Stimulated activated CD4-positive, alpha-beta T cell treated with anti-CD3 and anti-CD28 coated beads, Interleukin-1b, Interleukin-23, amount 100 ng/mL, for 24 hours (primary cell): ENCODE results near the gene ORC5.
"Not testable (repeated sequence)": the region's sequence is repeated elsewhere in the genome, so short reads cannot be mapped to it uniquely, and the experiment has no call there.

Experiments
- DNase-seq, 4 experiments: peaks; one replicate each; pipeline ENCODE4 v3.0.0-alpha.2; 2020; ENCODE audit warnings: low read depth in 4 of 4, low spot score in 1 of 4

ORC5 gene

DNA sequence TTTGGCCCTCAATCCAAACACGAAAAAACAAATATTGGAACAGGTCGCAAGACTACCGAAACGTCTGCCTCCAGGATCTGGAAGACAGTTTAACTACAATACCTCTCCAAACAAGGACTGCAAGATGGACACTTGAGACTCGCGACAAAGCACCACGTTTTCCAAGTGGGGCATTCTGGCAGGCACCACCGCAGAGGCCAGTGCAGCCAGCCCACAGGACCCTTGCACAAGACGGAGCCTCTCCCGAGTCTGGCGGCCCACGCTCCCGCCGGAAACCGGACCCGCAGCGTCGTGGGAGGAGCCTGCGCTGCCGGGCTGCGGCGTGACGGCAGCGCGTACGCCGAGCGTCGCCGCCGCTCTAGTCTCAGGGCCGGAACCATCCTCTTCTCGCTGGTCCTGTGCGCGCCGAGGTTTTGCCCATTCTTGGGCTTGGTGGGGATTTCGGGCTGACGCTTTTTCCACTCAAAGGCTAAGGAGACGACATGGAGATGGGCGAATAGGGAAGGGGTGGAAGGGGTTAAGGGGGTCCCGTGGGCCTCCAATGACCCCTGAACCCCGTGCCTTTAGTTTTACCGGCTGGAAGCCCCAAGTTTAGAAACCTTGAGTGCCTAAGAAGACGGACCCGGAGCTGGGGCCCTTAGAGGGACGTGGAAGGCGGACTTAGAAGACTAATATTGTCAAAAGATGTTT, at the start of gene ORC5:
ORC5 (minus strand) TSS at position 283 of the 690 bp plus-strand sequence; CDS start at position 174, 109 bp downstream.
- peak; percentile 52 to 66 (median 60) for DNase-seq

DNA sequence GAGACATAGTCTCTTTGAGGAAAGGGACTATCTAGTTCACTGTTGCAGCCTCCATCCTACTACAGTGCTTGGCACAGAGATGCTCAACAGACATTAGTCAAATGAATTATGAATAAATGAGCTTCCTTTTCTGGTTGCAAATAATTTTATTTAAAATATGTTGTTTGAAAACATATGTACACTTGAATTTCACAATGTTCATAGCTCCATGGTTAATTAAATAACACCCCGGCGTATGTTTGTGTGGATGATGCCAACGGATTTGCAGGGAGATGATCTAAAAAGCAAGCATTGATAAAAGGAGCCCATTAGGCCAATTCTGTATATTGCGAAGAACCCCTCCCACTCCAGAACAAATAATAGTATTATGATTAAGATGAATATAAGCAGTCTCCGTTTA, 47.8 kb upstream of the ORC5 start:
- DNase-seq: no peak

DNA sequence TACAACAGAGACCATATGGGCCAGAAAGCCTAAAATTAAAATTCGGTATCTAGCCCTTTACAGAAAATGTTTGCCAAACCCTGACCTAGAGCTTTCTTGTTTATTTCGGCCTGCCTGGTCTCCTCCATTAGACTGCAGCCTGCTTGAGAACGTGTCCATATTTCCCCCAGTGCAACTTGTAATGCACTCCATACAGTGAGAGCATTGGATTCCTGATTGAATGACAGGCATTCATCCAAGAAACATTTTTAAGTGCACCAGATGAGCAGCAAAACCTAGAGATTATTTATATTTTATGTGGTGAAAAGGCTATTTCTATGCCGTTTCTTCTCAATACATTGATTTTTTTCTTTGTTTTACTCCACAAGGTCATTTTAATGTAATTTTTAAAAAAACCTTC, 47.4 kb upstream of the ORC5 start:
- DNase-seq: no peak

DNA sequence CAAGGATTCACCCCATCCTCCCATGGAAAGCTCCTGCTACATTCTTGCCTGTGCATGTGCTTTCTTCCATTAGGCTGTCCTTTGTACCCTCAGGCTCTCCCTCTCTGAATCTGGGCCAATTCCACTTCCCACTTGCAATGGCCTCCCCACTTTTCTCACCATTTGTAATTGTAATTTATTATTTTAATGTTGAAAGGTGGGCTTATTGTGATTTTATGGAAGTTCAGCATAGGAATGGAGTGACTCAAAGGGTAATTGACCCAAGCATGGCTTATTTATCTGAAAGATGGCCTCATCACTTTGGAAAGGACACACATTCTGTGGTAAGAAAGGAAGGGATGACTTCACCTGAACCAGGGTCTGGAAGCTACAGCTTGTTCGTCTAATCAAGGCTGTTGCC, 46.9 kb upstream of the ORC5 start:
- DNase-seq: no peak

DNA sequence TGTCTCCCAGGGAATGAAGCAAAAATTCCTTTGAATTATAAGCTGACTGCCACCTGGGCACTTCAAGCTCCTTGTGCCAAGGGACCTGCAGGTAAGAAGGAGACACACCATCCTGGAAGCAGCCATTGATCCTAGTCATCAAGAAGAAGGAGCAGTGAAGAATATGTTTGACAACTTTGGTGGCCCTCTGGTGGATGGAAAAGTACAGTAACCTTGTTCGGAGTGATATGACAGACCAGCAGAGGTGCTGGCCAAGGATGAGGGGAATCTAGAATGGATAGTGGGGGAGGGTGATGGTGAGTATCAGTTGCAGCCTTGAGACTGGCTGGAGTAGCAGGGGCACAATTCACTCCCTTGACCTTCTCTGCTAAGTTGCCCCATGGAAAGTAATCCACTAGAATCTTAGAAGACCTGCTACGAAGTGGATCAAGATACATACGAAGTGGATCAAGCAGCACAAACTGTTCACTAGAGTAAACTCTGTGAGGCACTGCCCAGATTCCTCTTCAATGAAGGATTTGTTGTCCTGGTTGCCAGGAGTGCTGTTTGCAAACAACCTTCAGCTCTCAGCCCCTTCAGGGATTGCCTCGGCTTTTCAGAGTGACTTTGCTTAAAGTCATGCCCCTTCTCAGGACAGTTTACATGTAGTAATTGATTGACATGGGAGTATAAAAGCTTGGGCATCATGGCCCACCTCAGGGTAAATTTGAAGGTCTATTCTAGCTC, 44.8 kb upstream of the ORC5 start:
- DNase-seq: no peak

DNA sequence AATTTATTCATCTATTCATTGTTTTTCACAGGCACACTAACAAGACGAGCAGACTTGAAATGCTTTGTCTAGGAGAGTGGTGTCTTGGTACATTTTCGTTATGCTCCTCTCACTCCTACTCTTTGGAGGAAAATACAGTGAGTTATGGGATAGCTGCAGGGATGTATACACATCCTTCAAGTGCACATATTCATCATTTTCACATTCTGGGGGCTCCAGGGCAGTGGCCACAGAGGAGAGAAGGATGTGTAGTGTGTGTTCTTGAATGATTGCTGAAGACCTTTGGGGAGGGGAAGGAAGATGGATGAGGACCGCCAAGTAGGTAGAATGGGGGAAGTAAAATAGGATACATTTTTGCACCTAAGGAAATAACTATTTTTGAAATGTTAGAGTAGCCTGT, 34.8 kb upstream of the ORC5 start:
- no peak for DNase-seq

DNA sequence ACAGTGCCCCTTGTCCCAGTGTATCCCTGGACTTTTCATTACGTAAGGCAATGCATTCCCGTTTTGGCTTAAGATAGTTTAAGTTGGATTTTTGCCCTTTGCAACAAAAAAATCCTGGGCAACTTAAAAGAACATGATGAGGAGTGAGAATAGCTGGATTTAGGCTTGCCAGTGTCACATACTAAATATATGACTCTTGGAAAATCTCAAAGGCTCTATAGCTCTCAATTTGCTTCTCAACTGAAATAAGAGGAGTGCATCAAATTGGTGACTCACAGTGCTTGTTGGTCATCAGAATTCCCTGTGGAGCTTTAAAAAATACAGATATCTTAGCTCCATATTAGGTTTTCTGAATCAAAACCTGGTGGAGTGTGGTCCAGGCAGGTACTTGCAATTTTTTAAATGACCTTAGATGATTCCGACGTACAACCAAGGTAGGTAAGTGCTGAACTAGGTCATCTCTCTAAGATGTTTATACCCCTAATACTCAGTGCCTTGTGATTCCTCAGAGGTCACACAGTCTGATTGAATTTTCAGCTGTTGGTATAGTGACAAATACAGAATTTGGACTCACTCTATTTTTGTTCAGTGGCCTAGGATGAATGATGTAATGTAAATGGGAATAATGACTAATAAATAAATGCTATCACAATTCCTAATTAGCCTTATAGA, 33.9 kb upstream of the ORC5 start:
- DNase-seq: no peak

DNA sequence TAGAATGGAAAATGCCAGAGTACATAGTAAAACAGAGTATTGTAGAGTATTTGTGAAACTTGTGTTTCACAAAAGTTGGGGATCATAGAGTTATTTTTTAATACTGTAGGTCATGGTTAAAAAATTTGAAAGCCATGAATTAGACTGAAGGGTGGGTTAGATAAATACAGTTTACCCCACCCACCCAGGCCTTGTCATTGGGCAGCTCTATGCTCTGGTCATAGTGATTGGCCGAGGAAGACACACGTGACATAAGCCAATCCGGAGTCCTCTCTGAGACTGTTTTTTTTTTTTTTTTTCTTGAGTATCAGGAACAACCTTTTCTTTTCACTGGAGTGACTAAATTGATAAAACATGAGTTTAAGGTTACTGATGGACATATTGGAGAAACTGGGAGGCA, 33.3 kb upstream of the ORC5 start:
- no peak for DNase-seq

DNA sequence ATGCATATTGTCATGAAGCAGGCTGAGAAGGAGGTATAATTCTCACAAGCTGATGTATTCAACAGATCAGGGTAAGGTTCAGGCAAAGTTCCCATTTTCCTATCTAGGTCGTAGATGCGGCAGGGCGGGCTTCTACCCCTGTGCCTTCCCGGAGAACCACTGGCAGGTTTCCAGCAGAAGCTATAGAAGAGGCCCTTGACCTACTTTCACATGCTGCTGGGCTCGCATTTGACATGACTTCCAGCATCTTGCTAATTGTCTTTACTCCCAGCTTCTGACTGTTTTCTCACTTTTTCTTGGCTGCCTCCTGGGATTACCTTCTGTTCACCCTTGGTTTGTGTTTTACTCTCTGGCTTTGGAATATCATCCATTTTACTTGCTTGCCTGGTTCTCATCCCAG, 32.6 kb upstream of the ORC5 start:
- no peak for DNase-seq

DNA sequence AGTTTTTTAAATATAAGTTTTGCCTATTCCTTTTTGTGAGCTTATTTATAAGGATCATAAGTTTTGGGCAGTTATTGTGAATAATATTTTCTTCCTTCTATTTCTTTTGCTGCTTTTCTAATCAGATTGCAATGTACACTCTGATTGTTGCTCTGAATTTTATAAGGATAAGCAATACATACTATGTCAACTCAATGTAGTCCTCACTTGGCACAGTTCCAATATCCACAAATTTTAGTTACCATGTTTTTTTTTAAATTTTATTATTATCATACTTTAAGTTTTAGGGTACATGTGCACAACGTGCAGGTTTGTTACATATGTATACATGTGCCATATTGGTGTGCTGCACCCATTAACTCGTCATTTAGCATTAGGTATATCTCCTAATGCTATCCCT, 27.2 kb upstream of the ORC5 start:
- not testable (repeated sequence) for DNase-seq

DNA sequence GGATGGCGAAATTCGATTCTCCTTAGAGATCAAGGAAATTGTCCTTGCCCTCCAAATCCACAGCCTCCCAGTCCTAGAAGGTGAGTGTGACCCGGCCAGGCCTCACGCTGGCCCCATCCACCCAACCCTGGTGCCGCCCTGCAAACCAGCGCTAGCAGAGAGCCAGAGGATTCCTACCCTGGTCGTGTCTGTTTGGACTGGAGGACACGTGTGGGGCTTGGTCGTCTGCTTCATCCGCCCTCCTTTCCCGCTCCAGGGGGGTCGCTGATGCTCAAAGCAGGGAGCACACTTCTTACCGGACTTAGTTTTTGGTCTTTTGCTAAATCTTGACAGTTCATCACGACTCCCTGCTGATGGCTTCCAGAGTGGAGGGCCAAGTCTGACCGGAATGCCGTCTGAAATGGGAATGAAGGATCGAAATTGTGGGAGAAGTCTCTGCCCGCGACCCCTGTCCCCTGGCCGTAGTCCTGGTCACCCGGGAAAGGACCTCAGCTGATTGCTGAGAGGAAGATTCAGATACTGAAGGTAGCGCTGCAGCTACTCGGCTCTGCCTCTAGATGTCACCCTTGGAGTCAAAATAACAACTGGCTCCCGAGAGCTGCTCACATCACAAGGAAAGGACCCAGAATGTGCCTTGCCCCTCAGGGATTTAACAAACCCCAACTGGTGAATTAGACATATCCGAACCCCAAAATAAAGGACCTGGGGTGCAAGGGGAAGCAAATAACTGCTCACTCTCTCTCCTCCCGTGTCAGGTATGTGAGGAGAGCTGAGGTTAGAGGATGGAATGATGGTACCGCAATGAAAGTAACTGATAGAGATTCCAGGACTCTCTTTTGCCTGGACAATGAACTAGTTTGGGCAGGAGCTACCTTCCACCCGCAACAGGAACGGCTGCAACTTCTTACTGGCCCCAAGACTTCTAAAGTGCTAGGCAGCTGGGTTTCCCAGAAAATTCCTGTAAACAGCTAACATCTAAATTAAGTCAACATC, 23.5 kb upstream of the ORC5 start:
- peak in 2 of 4 experiments; percentile 4 to 18 for DNase-seq

DNA sequence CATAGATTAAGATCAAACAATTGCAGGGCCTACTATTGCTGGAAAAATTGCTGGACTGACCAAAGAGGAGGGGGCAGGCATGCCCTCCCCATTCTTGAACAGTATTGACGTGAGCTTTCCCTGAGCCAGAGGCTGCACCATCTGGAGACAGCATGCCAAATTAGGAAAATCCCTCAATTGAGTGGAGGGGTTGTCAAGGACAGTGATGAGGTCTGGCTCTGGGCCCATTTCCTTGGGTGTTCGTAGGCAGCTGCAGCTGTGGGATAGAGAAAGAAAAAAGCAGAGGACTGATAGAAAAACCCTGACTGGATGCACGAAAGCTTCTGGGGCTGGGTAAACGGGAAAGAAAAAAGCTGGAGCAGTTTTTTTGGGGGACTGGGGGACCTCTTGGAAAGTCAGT, 22.8 kb upstream of the ORC5 start:
- DNase-seq: no peak

DNA sequence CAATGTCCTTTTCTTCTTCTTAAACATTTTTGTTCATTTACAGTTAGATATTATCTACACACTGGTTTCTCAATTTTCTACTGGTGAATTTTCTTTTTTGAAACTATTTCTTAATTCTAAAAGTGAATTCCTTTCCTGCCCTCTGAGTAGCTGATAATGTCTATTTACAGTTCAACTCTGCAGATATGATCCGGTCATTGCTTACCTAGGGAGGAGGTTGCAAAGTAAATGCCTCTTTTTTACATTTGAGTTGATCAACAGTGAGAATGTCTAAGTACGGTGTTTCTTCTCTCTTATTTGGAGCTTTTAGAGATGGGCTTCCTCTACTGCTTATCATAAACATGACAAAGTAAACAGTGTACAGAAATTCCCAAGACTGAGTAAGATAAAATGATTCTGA, 20.6 kb upstream of the ORC5 start:
- no peak for DNase-seq

DNA sequence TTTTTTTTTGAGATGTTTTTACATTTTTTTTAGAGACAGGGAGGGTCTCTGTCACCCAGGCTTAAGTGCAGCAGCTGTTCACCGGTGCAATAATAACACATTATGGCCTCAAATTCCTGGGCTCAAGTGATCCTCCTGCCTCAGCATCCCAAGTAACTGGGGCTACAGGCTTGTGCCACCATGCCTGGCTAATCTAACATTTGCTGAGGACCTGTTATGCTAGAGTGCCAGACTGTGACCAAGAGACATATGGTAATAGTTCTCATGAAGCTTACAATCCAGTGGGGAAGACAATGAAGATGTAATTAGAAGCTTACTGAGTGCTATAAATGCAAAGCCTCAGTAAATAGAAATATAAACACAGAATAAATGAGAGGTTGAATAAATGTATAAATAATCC, 17.6 kb upstream of the ORC5 start:
- no peak for DNase-seq

DNA sequence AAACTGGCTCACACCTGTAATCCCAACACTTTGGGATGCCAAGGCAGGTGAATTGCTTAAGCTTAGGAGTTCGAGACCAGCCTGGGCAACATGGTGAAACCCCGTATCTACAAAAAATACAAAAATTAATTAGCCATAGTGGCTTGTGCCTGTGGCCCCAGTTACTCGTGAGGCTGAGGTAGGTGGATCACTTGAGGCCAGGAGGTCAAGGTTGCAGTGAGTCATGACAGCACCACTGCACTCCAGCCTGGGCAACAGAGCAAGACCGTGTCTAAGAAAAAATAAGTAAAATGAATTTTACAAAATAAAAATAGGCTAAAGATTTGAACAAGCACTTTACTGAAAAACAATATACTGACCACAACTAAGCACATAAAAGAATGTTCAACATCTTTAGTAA, 9.8 kb upstream of the ORC5 start:
- DNase-seq: no peak

DNA sequence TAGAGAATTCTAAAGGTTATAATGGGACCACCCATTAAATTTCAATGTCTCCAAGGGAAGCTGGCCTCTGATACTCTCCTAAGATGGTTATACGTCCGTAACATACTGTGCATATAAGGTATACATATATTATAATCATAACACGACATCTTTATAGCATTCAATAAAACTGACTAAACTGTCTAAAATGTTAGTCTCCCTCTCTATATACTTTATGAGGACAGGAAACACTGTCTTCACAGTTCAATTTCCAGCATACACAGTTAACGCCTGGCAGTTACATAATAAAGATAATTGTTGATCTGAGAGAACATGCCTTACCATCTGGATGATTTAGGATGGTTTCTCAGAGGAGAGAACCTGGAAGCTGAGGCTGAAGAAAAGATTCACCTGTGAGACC, 1.2 kb upstream of the ORC5 start:
- DNase-seq: no peak

DNA sequence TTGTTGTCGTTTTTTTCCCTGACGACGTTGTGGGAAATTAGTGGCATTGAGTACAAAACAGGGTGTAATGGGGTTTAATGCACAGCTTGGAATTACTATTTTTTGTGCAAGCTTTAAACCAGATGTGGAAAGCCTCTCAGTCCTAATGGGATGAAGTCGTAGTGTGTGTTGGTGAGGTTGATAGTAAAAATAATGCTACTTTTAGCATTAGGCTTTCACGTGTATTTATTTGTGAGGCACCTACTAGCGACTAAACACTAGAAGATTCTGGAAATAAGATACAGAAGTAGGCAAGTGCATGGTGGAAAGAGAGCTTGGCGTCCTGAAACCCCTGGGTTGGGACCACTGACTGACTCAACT, 588 bp upstream of the ORC5 start:
- no peak for DNase-seq

DNA sequence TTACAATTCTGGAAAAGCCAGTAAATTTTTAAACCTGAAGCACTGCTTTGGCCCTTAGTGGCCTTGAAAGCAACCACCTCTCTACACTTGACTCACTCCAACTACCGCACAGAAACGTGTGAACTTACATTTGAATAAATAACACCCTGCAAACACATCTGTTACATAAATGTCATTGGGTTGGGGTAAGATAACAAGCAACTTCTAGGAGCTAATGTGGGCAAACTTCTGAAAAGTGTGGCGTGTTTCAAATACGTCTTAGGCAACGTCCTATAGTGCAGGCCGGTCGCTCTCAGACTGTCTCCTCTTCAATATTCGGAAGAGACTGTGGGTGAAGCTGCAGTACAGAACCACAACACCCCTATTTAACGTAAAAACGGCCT, 474 bp downstream of the ORC5 start:
- DNase-seq: no peak

DNA sequence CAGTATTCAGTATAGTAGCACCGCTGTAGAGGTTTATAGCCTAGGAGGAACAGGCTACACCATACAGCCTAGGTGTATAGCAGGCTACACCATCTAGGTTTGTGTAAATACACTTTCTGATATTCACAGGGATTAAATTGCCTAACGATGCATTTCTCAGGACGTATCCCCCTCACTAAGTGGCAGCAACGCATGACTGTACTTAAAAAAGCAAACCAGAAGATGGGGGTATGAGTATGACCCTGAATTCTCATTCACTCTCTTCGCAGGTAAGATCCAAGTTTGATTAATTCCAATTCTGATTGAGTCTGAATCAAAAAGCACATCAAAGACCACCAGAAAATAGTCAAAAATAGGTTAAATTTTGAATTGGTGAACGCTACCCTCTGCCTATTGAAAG, 972 bp downstream of the ORC5 start:
- no peak for DNase-seq

DNA sequence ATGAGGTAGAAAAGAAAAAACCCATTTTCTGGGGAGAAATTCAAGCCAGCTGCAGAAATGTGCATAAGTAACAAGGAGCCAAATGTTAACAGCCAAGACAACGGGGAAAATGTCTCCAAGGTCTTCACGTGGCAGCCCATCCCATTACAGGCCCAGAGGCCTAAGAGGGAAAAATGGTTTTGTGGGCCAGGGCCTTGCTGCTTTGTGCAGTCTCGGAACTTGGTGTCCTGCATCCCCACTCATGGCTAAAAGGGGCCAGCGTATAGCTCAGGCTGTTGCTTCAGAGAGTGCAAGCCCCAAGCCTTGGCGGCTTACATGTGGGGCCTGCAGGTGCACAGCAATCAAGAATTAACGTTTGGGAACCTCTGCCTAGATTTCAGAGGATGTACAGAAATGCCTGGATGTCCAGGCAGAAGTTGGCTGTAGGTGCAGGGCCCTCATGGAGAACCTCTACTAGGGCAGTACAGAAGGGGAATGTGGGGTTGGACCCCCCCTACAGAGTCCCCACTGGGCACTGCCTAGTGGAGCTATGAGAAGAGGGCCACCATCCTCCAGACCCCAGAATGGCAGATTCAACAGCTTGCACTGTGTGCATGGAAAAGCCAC, 9.0 kb downstream of the ORC5 start:
- no peak for DNase-seq

DNA sequence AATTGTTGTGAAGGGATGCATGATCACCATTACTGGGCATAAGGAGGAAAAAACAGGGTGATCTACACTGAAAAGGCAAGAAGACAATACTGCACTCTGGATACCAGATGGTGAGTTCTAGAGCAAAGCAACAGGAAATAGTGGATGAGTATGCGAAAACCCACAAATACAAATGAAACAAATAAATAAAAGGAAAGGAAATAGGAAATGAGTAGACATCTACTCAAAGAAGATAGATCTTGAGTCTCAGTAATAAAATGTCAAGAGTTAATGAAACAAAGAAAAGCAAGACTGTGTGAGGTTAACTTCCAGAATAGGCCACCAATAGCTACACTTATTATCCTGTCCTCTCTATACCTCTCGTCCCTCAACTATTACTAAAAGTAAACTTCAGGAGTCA, 11.7 kb downstream of the ORC5 start:
- no peak for DNase-seq
